ENCODE data around the gene TRAPPC11.
"Not testable (repeated sequence)": the region's sequence is repeated elsewhere in the genome, so short reads cannot be mapped to it uniquely, and the experiment has no call there.

TRAPPC11 gene

GRCh38 chr4:183722731-183723560, 63.9 kb downstream of the TRAPPC11 start:
- peak; percentile 19 for DNase-seq

- no peak for DNase-seq
Measured at GRCh38 chr4:183723561-183724228, 64.6 kb downstream of the TRAPPC11 start.

GRCh38 chr4:183725585-183725984, 66.5 kb downstream of the TRAPPC11 start:
- DNase-seq: not testable (repeated sequence)

- DNase-seq: no peak
Measured at GRCh38 chr4:183727482-183727881, 68.4 kb downstream of the TRAPPC11 start.

GRCh38 chr4:183728223-183729068, 69.4 kb downstream of the TRAPPC11 start:
- no peak for DNase-seq

GRCh38 chr4:183729069-183729406, 69.9 kb downstream of the TRAPPC11 start:
- no peak for DNase-seq

- DNase-seq: no peak
Measured at GRCh38 chr4:183729430-183730328, 70.6 kb downstream of the TRAPPC11 start.

- DNase-seq: no peak
Measured at GRCh38 chr4:183732296-183732695, 73.2 kb downstream of the TRAPPC11 start.

GRCh38 chr4:183733181-183733580, 74.1 kb downstream of the TRAPPC11 start:
- no peak for DNase-seq

- DNase-seq: no peak
Measured at GRCh38 chr4:183738081-183738673, 79.1 kb downstream of the TRAPPC11 start.

GRCh38 chr4:183738961-183739360, 79.9 kb downstream of the TRAPPC11 start:
- DNase-seq: no peak

- no peak for DNase-seq
Measured at GRCh38 chr4:183746305-183747229, 87.5 kb downstream of the TRAPPC11 start.

GRCh38 chr4:183747380-183747779, 88.3 kb downstream of the TRAPPC11 start:
- no peak for DNase-seq

GRCh38 chr4:183747931-183748670, 89.0 kb downstream of the TRAPPC11 start:
- DNase-seq: no peak

GRCh38 chr4:183751106-183751505, 92.0 kb downstream of the TRAPPC11 start:
- no peak for DNase-seq

GRCh38 chr4:183755596-183755995, 96.5 kb downstream of the TRAPPC11 start:
- DNase-seq: no peak

- no peak for DNase-seq
Measured at GRCh38 chr4:183757060-183757459, 98.0 kb downstream of the TRAPPC11 start.

- DNase-seq: no peak
Measured at GRCh38 chr4:183758061-183758757, 99.1 kb downstream of the TRAPPC11 start.

- DNase-seq: no peak
Measured at GRCh38 chr4:183758758-183759447, 99.8 kb downstream of the TRAPPC11 start.
